GM19351 (cell line): ENCODE results near the gene OSGIN1.

Experiments used
- ATAC-seq: cut with Tn5 transposase; IDR thresholded peaks from one replicate; pipeline ENCODE4 v1.9.1; 2021; ENCODE audit warnings: mild to moderate bottlenecking, moderate library complexity; ENCODE audit not compliant: unreplicated experiment

Gene OSGIN1

DNA sequence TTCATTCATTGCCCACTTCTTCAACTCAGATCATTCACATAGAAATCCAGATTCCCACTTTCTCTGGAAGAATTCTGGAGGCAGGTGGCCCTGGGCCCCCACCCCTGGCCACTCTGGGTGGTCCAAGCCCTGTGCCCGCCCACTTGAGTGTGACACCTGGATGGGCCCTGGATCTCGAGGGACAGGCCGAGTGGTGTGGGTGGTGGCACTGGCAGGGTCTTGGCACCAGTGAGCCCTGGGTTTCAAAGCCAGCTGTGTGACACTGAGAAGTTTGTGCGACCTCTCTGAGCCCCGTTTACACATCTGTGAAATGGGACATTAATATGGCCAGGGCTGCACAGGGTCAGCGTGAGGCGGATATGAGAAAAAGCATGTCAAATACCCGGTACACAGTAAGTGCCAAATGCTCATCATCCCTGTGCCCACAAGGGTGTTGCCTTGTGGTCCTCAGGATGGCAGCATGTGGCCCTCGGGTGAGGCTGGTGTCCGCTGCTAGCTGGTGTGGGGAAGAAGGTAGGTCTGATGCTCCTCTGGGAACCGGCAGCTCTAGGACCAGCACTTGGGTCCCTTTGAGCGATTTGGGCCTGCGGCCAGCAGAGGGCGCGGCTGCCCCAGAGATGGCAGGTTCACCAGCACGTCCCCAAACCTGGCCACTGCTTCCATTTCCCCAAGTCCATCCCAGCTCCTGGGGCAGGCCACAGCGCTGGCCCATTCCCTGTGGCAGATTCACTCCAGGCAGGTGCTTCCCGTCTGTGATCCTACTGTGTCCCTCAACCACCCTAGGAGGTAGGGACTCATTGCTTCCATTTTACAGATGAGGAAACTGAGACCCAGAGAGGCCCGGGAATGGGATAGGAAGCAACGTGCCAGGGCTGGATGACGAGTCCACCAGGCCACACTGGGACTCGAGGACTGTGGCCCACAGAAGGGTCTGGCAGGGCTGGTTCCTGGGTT is 3.6 kb downstream of the OSGIN1 start:
- ATAC-seq: peak; percentile 50

DNA sequence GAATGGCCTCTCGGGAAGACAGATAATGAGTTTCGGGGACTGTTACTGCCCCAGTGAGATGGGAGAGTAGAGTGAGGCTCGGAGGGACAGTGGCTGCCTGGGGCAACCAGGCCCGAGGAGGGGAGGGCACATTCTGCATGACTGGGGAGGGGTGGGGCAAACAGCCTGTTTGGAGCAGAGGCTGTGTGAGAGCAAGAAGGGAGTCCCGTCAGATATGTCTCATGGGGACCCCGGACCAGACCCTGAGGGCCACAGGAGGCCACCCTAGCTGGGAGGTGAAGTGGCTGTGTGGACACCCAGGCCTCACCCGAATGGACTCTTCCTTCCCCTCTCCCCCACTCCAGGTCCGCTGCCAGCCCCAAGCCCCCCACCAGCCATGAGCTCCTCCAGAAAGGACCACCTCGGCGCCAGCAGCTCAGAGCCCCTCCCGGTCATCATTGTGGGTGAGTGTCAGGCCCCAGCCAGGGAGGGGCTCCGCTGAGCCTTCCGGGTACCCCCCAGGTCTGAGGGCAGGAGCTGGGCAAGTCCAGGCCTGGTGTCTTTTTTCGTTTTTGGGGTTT is 4.3 kb downstream of the OSGIN1 start:
- ATAC-seq: no peak

DNA sequence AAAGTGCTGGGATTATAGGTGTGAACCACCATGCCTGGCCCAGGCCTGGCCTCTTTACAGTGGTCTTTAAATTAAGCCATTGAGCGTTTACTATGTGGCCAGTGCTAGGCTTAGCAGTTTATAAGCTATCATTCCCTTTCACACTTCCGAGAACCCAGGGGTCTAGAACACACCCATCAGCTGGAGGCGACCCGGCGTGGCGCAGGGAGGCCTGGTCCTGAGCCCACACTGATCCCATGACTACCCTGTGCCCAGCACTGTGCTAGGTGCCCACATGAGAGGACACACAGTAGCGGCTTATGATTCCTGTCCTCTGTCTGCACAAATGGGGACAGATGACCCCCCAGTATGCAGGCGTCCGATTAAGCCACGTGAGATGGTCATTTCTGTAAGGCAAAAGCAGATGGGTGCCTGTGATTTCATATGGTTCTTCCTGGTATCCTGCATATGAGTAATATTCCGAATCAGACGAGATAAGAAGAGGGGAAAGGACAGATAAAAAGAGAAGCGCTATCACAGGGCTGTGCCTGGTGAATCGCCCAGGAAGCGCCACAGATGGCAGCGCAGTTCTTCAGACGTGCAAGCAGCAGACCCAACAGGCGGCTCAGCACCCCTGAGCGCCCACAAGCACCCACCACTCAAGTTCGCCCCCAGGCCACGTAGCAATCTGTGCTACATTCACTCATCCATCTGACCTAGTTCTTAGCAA is 5.3 kb downstream of the OSGIN1 start:
- ATAC-seq: no peak

DNA sequence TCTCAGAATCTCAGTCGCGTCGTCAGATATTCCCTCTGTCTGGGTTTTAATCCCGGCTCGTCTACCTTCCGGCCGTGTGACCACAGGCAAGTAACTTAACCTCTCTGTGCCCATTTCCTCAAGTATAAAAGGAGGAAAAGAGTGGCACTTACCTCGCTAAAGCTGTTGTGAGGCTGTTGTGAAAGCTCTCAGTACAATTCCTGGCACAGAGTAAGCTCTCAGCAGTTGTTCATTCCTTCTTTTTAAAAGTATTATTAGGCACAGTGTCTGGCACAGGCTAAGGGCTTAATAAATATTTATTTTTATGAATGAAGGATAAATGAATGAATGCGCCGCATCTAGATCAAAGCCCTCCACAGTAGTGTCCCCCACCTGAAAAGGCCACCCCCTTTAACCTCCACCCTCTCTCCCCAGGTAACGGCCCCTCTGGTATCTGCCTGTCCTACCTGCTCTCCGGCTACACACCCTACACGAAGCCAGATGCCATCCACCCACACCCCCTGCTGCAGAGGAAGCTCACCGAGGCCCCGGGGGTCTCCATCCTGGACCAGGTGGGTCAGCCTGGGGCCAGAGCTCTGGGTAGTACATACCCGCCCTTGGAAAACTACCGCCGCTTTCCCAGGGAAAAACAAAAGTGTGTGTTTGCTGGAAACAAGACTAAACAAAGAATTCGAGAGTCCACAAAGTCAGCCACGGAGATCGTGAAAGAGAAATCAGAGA is 6.0 kb downstream of the OSGIN1 start:
- ATAC-seq: no peak

DNA sequence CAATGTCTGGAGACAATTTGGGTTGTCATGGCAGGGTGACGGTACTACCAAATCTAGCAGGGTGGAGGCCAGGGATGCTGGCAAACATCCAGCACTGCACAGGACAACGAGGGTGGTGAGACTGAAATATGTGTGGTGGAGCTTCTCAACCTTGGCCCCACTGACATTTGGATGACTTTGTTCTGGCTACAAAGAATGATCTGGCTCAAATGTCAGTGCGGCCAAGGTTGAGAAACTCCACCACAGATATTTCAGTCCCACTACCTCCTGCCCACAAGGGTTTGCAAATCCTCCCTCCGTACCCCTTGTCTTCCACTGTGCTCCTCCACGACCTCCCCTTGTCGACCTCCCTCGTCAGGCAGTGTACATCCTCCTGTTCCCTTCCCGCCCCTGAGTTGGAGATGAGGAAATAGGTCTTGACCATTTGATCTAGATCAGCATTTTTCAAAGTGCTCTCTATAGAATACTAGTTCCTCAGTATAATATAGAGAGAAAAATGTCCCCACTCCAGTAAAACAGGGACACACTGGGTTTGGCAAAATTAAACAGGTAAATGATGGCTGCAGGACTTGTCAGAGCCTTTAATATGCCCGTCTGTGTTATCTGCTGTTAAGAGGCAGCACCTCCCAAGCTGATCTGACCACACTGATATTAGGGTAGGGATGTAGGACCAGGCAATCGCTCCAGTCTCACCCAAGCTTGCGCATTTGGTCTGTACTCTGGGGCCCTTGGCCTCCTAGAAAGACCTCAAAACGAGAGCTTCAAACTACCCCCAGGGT is 6.8 kb downstream of the OSGIN1 start:
- ATAC-seq: no peak

DNA sequence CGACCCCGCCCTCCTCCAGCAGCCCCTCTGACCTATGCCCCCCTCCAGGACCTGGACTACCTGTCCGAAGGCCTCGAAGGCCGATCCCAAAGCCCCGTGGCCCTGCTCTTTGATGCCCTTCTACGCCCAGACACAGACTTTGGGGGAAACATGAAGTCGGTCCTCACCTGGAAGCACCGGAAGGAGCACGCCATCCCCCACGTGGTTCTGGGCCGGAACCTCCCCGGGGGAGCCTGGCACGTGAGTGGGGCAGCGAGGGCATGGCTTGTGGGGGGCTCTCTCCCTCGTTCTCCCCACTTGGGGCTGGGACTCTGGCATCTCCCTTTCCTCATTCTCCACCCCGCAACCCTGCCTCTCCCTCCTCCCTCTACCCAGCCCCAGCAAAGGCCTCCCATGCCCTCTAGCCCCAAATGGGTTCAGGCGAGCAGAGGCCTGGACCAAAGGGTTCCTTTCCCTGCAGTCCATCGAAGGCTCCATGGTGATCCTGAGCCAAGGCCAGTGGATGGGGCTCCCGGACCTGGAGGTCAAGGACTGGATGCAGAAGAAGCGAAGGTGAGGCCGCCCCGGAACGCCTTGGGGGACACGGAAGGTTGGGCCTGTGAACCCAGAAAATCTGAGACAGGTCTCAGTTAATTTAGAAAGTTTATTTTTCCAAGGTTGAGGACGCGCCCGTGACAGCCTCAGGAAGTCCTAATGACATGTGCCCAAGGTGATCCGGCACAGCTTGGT is 7.6 kb downstream of the OSGIN1 start:
- no peak for ATAC-seq

DNA sequence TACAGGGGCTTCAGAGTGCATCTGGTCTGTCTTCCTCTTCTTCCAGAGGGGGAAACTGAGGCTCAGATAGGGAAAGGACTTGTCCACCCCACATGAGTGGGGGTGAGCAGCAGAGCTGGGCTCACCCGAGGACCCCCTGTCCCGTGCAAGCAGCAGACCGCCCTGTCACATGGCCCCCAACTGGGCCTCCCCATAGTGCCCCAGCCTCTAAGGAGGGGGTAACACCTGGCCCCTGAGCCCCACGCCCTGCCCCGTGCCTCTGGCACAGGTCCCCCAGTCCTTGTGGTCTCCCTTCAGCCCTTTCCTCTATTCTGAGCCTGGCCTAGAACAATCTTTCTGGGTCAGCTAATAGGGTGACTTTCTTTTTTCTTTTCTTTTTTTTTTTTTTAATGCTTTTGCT is 8.6 kb downstream of the OSGIN1 start:
- no peak for ATAC-seq

DNA sequence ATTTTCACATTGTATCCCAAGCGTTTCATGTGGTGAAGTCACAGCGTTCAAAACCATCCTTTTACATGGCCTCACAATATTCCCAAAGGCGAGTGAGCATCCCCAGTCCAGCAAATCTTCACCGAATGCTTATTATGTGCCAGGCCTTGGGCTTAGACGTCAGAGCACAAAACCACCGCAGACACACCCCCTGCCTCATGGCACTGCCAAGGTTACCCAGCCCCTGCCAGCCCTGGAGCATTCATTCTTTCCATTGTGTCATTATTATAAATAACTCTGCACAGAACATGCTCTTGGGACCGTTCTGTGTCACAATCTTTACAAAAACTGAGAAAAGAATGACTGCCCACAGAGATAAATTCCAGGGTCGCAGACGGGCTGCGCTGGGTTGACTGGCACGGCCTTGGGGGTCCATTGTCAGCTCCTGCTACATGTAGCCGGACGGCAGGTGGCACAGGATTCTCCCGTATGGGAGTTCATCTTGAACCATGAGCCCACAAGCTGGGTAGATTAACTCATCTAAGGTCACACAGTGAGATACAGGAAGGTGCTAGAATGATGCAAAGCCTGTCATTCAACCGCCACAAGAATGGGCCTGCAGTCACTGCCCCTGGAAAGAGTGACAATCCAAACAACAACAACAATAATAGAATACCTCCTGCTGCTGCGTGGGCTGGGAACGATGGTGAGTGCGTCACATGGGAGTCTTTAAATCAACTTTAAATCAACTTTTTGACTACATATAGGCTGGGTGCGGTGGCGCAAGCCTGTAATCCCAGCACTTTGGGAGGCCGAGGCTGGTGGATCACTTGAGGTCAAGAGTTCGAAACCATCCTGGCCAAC is 10.5 kb downstream of the OSGIN1 start:
- ATAC-seq: no peak

DNA sequence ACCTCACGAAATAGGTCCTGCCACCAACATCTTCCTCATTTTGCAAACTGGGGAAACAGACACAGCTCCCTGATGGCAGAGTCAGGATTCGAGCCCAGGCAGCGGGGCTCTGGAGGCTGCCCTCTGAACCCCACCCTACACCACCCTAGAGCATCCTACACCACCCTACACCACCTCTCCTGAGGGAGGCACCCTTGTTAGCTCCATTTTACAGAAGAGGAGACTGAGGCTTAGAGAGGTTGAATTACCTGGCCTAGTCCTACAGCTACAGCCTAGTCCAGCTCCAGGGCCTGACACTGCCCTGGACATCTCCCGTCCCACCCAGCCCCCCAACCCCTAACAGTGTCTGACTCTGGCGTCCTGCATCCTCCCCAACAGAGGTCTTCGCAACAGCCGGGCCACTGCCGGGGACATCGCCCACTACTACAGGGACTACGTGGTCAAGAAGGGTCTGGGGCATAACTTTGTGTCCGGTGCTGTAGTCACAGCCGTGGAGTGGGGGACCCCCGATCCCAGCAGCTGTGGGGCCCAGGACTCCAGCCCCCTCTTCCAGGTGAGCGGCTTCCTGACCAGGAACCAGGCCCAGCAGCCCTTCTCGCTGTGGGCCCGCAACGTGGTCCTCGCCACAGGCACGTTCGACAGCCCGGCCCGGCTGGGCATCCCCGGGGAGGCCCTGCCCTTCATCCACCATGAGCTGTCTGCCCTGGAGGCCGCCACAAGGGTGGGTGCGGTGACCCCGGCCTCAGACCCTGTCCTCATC is 11.8 kb downstream of the OSGIN1 start:
- ATAC-seq: no peak

DNA sequence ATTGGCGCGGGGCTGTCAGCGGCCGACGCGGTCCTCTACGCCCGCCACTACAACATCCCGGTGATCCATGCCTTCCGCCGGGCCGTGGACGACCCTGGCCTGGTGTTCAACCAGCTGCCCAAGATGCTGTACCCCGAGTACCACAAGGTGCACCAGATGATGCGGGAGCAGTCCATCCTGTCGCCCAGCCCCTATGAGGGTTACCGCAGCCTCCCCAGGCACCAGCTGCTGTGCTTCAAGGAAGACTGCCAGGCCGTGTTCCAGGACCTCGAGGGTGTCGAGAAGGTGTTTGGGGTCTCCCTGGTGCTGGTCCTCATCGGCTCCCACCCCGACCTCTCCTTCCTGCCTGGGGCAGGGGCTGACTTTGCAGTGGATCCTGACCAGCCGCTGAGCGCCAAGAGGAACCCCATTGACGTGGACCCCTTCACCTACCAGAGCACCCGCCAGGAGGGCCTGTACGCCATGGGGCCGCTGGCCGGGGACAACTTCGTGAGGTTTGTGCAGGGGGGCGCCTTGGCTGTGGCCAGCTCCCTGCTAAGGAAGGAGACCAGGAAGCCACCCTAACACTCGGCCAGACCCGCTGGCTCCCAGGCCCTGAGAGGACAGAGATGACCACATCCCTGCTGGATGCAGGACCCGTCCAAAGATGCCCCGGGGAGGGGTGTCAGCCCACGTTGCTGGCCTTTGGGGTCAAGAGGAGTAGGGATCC is 12.6 kb downstream of the OSGIN1 start:
- no peak for ATAC-seq

DNA sequence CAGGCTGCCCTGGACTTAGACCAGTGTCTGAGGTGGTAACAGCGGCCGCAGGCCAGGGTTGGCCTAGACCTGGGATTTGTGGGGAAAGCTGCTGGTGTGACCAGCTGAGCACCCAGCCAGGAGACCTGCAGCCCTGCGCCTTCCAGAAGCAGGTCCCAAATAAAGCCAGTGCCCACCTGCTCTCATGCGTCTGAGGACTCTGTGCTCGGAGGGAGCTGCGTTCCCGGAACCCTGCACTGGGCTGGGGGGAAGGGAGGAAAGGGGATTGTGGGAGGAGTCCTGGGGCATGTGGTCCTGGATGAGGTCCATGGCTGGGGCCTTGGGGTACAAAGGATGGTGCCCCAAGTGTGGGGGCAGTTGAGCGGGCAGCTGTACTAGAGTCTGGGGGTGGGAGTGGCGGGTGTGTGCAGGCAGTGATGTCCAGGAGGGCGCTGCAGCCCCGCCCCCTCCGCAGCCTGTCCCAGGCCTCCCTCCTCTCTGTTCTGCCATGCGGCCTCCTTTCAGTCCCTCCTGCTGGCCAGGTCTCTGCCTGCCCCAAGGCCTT is 13.2 kb downstream of the OSGIN1 start:
- ATAC-seq: no peak

DNA sequence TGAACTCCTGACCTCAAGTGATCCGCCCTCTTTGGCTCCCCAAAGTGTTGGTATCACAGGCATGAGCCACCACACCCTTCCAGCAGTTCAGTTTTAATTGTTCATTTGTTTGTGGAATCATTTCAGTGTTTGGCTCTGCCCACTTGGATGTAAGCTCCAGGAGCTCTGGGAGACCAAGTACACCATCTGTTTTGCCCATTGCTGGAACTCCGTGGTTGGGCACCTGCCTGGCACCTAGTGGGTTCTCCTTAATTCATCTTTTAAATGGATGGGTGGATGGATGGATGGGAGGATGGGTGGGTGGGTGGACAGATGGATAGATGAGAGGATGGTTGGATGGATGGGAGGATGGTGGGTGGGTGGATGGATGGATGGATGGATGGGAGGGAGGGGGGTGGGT is 14.1 kb downstream of the OSGIN1 start:
- no peak for ATAC-seq

DNA sequence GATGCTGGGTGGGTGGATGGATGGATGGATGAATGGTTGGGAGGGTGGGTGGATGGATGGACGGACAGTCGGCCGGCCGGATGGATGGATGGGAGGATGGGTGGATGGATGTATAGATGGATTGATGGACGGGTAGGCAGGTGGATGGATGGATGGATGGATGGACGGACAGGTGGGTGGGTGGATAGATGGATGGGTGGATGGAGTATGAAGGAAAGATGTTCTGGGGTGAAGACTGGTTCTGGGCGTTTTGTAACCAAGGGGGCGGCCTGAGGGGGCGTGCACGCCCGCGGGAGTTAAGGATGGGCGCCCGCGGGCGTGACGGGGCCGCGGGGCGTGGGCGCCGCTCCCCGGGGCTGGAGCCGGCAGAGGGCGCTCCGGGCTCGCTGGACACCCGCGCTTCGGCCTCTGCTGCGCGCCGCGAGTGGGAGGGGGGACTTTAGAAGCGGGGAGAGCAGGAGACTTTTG is 14.8 kb downstream of the OSGIN1 start, which contains the start of gene NECAB2:
TSS of gene NECAB2 (plus strand) at position 407 of the 468 bp plus-strand sequence. CDS start 405 bp downstream, outside the sequence.
- ATAC-seq: no peak

DNA sequence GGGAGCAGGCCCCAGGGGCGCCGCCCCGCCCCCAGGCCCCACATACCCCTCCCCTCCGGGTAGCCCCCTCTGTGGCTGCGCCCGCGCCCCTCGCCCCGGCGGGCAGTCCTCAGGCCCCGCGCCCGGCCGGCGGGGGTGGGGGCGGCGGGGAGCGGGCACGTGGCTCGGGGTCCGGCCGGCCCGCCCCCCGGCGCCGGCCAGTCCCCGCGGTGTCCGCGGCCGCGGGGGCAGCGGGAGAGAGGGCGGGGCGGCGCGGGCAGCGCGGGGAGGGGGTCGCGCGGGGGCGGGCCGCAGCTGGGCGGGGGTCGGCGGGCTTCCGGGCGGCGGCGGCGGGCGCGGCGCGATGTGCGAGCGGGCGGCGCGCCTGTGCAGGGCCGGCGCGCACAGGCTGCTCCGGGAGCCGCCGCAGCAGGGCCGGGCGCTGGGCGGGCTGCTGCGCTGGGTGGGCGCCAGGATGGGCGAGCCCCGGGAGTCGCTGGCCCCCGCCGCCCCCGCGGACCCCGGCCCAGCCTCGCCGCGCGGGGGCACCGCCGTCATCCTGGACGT is 15.3 kb downstream of the OSGIN1 start:
- ATAC-seq: no peak

DNA sequence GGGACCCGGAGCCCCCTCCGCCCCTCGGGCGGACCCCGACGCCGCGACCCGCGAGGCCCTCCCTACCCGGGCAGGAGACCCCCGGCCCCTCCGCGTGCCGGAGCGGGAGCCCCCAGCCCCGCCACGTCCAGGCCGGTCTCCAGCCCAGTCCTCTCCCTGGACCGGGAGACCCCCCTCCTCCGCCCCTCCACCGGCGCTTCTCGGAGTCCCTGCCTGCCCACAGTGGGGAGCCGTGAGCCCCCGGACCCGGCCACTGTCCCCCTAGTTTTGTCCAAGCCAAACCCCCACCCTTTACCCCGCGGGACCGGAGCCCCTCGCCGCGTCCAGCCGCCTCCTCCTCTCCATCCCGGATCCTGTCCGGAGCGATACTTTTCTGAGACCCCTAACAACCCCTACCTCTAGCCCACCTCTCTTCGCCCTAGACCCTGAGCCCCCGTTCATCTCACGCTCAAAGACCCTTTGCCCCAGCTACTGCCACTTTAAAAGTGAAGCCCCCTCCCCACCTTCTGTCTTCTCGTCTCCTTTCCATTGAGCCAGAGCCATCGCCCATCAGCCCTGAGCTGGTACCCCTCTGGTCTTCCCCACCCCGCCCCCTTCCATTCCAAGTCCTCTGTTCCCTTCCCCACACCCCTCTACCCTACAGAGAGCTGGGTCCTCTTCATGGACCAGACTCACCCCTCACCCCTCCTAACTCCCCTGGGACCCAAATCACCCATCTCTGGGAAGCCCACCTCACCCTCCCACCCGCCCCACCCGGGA is 16.0 kb downstream of the OSGIN1 start:
- ATAC-seq: no peak
